Adrenal gland (tissue), 12 donors: ENCODE measurements around the gene POGK. TPM values are rescaled to one million over a fixed set of nuclear protein-coding genes. Genes with fewer than 3 reads are reported as not detected.

Source experiments
- DNase-seq, 7 donors: peaks; one replicate each; pipeline ENCODE4 v3.0.0-alpha.2; 2019 to 2020
- H3K27ac ChIP-seq, 5 donors: fragments of 200-600 bp; sonication (generic) in 4 of 5; 1 replicate in 3 of 5; 2 replicates in 2 of 5; pipeline versions ENCODE4 v1.5.1 to v1.8.0; 2016 to 2020; ENCODE audit warnings: mild to moderate bottlenecking in 1 of 5
- H3K27me3 ChIP-seq: fragments of 200-600 bp; 2 replicates; pipeline ENCODE4 v1.8.0; 2021
- H3K36me3 ChIP-seq, 2 donors: fragments of 200-600 bp; replicated peaks in 1 of 2; 1 replicate in 1 of 2; 2 replicates in 1 of 2; pipeline versions ENCODE4 v1.5.1 to v1.8.0; 2018 to 2022
- H3K4me1 ChIP-seq, 2 donors: fragments of 200-600 bp; replicated peaks in 1 of 2; 1 replicate in 1 of 2; 2 replicates in 1 of 2; pipeline versions ENCODE4 v1.5.1 to v1.8.0; 2018 to 2021
- H3K4me3 ChIP-seq, 4 donors: fragments of 200-600 bp; sonication (generic) in 3 of 4; one replicate each; pipeline ENCODE4 v1.5.1; 2016 to 2018
- H3K9me3 ChIP-seq, 3 donors: fragments of 200-600 bp; sonication (generic) in 1 of 3; replicated peaks in 1 of 3; 1 replicate in 2 of 3; 2 replicates in 1 of 3; pipeline versions ENCODE4 v1.5.1 to v1.8.0; 2016 to 2021
- POLR2A ChIP-seq, 2 donors: fragments of 450-650 bp; IDR thresholded peaks; one replicate each; pipeline ENCODE4 v1.6.1; 2017; ENCODE audit warnings: antibody characterized with exemption in 2 of 2, mild to moderate bottlenecking in 2 of 2, moderate library complexity in 1 of 2
- WGBS, 4 donors: extraction: QIAGEN DNeasy Blood & Tissue Kit in 2 of 4; methylation state at CpG; one replicate each; pipeline versions ENCODE4 v1.1.5 to v1.1.7; 2013 to 2017; 5-methylcytosine and 5-hydroxymethylcytosine counted together
- intact Hi-C, 2 donors: fragments of 100-400 bp; cut with DNase I; formaldehyde crosslinking; loops; one replicate each; pipeline versions ENCODE4 v1.14.1 to v1.15.0; 2022 to 2023
- polyA plus RNA-seq, 3 donors: library from polyadenylated mRNA; stranded (reverse); fragments of 200-250 nt in 2 of 3; fragments of 350-450 nt in 1 of 3; fragmentation: Illumina TruSeq in 1 of 3; extraction: RNeasy Lipid Tissue Mini Kit (QIAGEN cat#74804) in 1 of 3; gene quantifications; one replicate each; pipeline ENCODE4 v1.2.3, GENCODE V29; 2013 to 2014
- total RNA-seq, 9 donors: library from RNA; depleted of rRNA in 4 of 9; stranded (reverse); fragments of >200 nt in 4 of 9; fragments of 120-200 nt in 1 of 9; fragmentation: NEBNext Ultra II Directional in 1 of 9; extraction: Animal tissue kit (Norgen Biotek cat#: 25700) in 1 of 9; gene quantifications; one replicate each; pipeline versions ENCODE4 v1.1.0 to v1.2.4, GENCODE V29; 2013 to 2023
- TF ChIP-seq, protein P1 (sequence below), 6 experiments: fragments of 450-650 bp in 4 of 6; fragments of 200-600 bp in 2 of 6; sonication (generic) in 1 of 6; IDR thresholded peaks; 1 replicate in 5 of 6; 2 replicates in 1 of 6; pipeline versions ENCODE4 v1.5.1 to v1.8.0; 2016 to 2021; ENCODE audit warnings: antibody characterized with exemption in 6 of 6, mild to moderate bottlenecking in 2 of 6, moderate library complexity in 1 of 6
- donor health status: healthy with polysubstance abuse.
- donor health status: Bipolar disorder and iron deficiency.
- donor health status: DM: yes; HTN: yes; CAD: no.
- donor health status: DM: no; HTN: no; CAD: no.
- donor health status: DM: no; HTN: no; CAD: no.
- donor health status: DM: yes; HTN: yes; CAD: no.

Gene POGK
- total and polyA plus RNA-seq, 12 donors = 7.3 to 31.1 (median 19.5) TPM

DNA sequence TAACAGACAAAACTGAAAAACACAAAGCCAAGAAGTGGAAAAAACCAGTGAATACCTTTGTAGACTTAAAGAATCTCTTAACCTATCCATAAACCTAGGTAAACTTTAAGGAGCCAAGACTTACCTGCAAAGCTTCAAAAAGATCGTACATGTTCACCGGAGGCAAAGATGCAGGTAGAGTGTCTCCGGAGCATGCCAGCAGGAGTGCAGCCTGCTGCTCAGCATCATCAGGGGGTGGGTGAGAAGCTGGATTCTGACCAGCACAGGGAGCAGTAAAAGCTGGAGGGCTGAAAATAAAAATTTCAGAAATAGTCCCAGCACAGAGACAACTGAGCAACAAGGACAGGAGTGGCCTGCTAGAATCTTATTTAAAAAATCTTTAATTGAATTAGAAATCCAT, 18.7 kb downstream of the POGK start:
- H3K9me3 ChIP-seq = no peaks in the 10 kb centered on the region
- no peaks in the 10 kb centered on the region for H3K27me3 ChIP-seq
- H3K27ac ChIP-seq = no peak overlapping the region
- no peak for DNase-seq
- peaks cover 0 to 8% of the 10 kb centered on the region in 2 donors for H3K4me1 ChIP-seq
- intact Hi-C loops = no loop called here
- peaks cover 0 to 78% of the 10 kb centered on the region in 2 donors for H3K36me3 ChIP-seq
- H3K4me3 ChIP-seq = no peak overlapping the region
- WGBS, 4 donors = 93 to 96% (median 93%) methylated on average over 3 of the region's 3 CpGs
- TF ChIP-seq POLR2A (IDR thresholded peaks at IDR 0.05) = no peak
- TF ChIP-seq, protein P1, sequence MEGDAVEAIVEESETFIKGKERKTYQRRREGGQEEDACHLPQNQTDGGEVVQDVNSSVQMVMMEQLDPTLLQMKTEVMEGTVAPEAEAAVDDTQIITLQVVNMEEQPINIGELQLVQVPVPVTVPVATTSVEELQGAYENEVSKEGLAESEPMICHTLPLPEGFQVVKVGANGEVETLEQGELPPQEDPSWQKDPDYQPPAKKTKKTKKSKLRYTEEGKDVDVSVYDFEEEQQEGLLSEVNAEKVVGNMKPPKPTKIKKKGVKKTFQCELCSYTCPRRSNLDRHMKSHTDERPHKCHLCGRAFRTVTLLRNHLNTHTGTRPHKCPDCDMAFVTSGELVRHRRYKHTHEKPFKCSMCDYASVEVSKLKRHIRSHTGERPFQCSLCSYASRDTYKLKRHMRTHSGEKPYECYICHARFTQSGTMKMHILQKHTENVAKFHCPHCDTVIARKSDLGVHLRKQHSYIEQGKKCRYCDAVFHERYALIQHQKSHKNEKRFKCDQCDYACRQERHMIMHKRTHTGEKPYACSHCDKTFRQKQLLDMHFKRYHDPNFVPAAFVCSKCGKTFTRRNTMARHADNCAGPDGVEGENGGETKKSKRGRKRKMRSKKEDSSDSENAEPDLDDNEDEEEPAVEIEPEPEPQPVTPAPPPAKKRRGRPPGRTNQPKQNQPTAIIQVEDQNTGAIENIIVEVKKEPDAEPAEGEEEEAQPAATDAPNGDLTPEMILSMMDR (IDR thresholded peaks at IDR 0.05) = no peak

DNA sequence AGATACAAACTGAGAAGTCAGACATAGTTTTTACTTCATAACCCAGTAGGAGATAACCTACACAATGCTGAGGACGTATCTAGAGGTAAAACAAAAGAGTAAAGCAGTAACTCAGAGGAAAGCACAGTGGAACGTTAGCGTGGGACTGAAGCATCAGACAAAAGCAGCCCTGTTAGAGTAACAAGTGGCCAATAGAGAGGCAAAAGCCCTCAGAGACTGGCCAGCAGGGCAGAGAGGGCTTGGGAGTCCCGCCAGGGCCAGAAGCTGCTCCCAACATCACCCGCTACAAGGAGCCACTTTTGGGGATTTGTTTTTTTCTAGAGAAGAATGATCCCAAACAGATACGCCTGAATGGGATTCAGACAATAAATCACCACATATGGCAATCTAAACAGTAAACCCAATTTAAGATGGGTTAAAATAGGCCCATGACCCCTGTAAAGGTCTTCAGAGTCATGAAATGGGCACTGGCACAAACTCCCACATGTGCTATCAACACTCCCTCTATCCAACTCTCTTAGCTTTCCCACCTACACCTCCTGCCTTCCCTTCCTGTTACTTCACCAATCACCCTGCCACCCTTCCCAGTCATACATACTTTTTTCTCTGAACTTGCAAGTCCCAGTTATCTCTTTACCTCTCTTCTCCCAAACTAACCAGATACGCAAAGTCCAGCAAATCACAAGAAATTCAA, 19.6 kb downstream of the POGK start:
- peaks cover 0 to 80% of the 10 kb centered on the region in 2 donors for H3K36me3 ChIP-seq
- H3K27ac ChIP-seq = no peak overlapping the region
- no peaks in the 10 kb centered on the region for H3K9me3 ChIP-seq
- no peaks in the 10 kb centered on the region for H3K4me1 ChIP-seq
- H3K4me3 ChIP-seq = no peak overlapping the region
- intact Hi-C loops = no loop called here
- DNase-seq = no peak
- 74 to 92% (median 86%) methylated on average over 7 of the region's 7 CpGs for WGBS, 4 donors
- no peaks in the 10 kb centered on the region for H3K27me3 ChIP-seq
- TF ChIP-seq, protein P1 (IDR thresholded peaks at IDR 0.05) = no peak
- no peak for TF ChIP-seq POLR2A (IDR thresholded peaks at IDR 0.05)

DNA sequence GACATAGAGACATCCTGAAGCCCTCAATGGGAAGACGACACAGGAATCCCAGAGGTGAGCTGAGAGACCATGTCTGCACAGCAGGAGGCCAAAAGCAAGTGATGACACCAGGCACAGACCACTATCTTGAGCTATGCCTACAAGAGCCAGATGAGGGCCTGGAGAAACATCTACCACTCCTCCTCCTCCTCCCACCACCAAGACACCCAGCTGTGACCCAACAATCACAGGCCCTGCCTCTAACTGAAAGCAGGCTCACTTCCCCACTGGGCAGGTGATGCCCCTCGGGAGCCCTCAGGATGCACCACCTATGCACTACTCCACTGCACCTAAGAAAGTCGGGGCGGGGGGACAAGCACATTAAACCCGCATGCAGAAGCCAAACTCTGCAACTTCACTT, 20.3 kb downstream of the POGK start:
- Histone ChIP-seq H3K36me3 (peaks cover 0 to 77% of the 10 kb centered on the region in 2 donors), H3K4me1 (no peaks in the 10 kb centered on the region), H3K4me3 (no peak overlapping the region), H3K27me3 (no peaks in the 10 kb centered on the region), H3K9me3 (no peaks in the 10 kb centered on the region), H3K27ac (no peak overlapping the region)
- 89 to 96% (median 92%) methylated on average over 4 to 5 of the region's 5 CpGs for WGBS, 4 donors
- no peak for DNase-seq
- TF ChIP-seq, protein P1 (IDR thresholded peaks at IDR 0.05) = no peak
- TF ChIP-seq POLR2A (IDR thresholded peaks at IDR 0.05) = no peak
- intact Hi-C loops = no loop called here

DNA sequence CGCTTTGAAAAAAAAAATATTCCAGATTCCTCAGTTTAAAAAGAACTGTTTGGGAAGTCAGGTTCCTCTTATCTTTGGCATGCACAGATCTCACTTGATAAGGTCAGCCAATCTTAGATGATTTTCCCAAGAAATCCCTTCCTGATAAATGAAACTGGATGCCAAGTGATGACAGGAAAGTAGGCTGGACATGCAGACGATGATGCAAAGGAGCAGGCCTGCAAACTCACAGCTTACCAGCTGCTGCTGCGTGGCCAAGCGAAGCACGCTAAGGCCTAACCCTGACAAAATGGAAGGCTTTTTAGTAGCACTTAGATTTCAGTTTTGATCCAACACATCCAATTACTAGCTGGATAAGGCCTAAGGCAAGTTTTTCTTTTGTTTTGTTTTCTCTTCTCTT, 26.7 kb downstream of the POGK start:
- Histone ChIP-seq H3K4me1 (peaks cover 3 to 25% of the 10 kb centered on the region in 2 donors), H3K27ac (peak overlapping the region; percentile 33 to 82 (median 66)), H3K9me3 (no peaks in the 10 kb centered on the region), H3K27me3 (no peaks in the 10 kb centered on the region), H3K4me3 (no peak overlapping the region), H3K36me3 (peaks cover 0 to 42% of the 10 kb centered on the region in 2 donors)
- intact Hi-C loops = no loop called here
- DNase-seq = peak; percentile 69 to 90 (median 86)
- 26 to 31% (median 29%) methylated on average over 5 of the region's 5 CpGs for WGBS, 4 donors
- TF ChIP-seq POLR2A (IDR thresholded peaks at IDR 0.05) = peak in 1 of 2 donors; percentile 67
- TF ChIP-seq, protein P1 (IDR thresholded peaks at IDR 0.05) = no peak
